Lung (tissue), 12 donors: ENCODE results near the gene TRIM2. TPM values are rescaled to one million over a fixed set of nuclear protein-coding genes. Genes with fewer than 3 reads are reported as not detected.

Experiments
- ATAC-seq: fragments of 200-7000 bp; cut with Tn5 transposase; one replicate; pipeline ENCODE4 v1.9.1; 2020; ENCODE audit warnings: moderate number of reproducible peaks; ENCODE audit not compliant: insufficient read depth, low FRiP score
- DNase-seq, 3 donors: peaks; one replicate each; pipeline ENCODE4 v3.0.0-alpha.2; 2013 to 2017
- H3K27ac ChIP-seq, 2 donors: one replicate each; pipeline ENCODE4 v1.5.1; 2013; ENCODE audit warnings: mild to moderate bottlenecking in 2 of 2, moderate library complexity in 2 of 2, control low read depth in 1 of 2, inconsistent platforms in 1 of 2, low read depth in 1 of 2, low read length in 1 of 2
- H3K27me3 ChIP-seq, 3 donors: one replicate each; pipeline ENCODE4 v1.5.1; 2013; ENCODE audit warnings: low read length in 2 of 3; ENCODE audit not compliant: control insufficient read depth in 3 of 3, insufficient read depth in 3 of 3
- H3K36me3 ChIP-seq, 4 donors: one replicate each; pipeline ENCODE4 v1.5.1; 2013; ENCODE audit warnings: low read length in 4 of 4, mild to moderate bottlenecking in 1 of 4, moderate library complexity in 1 of 4; ENCODE audit not compliant: control insufficient read depth in 4 of 4, insufficient read depth in 4 of 4
- H3K4me1 ChIP-seq, 5 donors: one replicate each; pipeline ENCODE4 v1.5.1; 2013; ENCODE audit warnings: low read length in 5 of 5, mild to moderate bottlenecking in 2 of 5, moderate library complexity in 1 of 5; ENCODE audit not compliant: control insufficient read depth in 5 of 5, insufficient read depth in 5 of 5
- H3K4me3 ChIP-seq: one replicate; pipeline ENCODE4 v1.5.1; 2013; ENCODE audit warnings: mild to moderate bottlenecking, control low read depth, moderate library complexity
- H3K9ac ChIP-seq, 2 donors: one replicate each; pipeline ENCODE4 v1.5.1; 2013; ENCODE audit warnings: low read length in 2 of 2, control low read depth in 1 of 2; ENCODE audit not compliant: insufficient read depth in 1 of 2
- H3K9me3 ChIP-seq, 4 donors: one replicate each; pipeline ENCODE4 v1.5.1; 2013; ENCODE audit warnings: low read length in 3 of 4, mild to moderate bottlenecking in 1 of 4, moderate library complexity in 1 of 4; ENCODE audit not compliant: control insufficient read depth in 4 of 4, insufficient read depth in 3 of 4
- WGBS, 2 donors: extraction: QIAGEN DNeasy Blood & Tissue Kit; methylation state at CpG; one replicate each; pipeline ENCODE4 v1.1.7; 2013; 5-methylcytosine and 5-hydroxymethylcytosine counted together
- polyA plus RNA-seq, 2 donors: library from polyadenylated mRNA; stranded (reverse); fragments of 200-250 nt; gene quantifications; one replicate each; pipeline ENCODE4 v1.2.1, GENCODE V29; 2013
- total RNA-seq, 2 donors: library from RNA; depleted of rRNA in 1 of 2; stranded (reverse); fragments of >200 nt in 1 of 2; gene quantifications; one replicate each; pipeline ENCODE4 v1.2.1, GENCODE V29; 2014 to 2021
- TF ChIP-seq, protein P1 (sequence below): IDR thresholded peaks from 2 replicates; pipeline ENCODE4 v1.5.1; 2012; ENCODE audit warnings: mild to moderate bottlenecking; ENCODE audit errors: control extremely low read depth, extremely low read depth
- donor health status: control.
- donor health status: control.
- donor health status: Bipolar disorder and iron deficiency.
- donor health status: healthy.
- donor health status: DM: yes; HTN: yes; CAD: no.

TRIM2 gene
- total and polyA plus RNA-seq, 4 donors = 9.1 to 74.0 (median 38.1) TPM

DNA sequence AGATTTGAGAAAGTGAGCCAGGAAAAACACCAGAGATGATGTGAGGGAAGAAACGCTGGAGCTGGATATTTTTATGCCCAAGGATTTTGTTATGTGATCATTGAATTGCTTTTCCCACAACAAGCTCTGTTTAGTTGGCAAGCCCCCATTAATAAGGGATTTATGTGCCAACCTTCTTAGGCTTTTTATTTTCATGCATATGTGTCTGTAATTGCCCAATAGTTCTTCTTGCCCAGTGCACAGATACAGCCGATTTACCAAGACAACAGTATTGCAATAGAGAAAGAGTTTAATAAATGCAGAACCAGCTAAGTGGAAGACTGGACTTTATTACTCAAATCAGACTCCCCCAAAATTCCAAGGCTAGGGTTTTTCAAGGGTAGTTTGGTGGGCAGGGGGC, 57.7 kb downstream of the TRIM2 start:
- no peaks in the 10 kb centered on the region for H3K27me3 ChIP-seq
- TF ChIP-seq, protein P1, sequence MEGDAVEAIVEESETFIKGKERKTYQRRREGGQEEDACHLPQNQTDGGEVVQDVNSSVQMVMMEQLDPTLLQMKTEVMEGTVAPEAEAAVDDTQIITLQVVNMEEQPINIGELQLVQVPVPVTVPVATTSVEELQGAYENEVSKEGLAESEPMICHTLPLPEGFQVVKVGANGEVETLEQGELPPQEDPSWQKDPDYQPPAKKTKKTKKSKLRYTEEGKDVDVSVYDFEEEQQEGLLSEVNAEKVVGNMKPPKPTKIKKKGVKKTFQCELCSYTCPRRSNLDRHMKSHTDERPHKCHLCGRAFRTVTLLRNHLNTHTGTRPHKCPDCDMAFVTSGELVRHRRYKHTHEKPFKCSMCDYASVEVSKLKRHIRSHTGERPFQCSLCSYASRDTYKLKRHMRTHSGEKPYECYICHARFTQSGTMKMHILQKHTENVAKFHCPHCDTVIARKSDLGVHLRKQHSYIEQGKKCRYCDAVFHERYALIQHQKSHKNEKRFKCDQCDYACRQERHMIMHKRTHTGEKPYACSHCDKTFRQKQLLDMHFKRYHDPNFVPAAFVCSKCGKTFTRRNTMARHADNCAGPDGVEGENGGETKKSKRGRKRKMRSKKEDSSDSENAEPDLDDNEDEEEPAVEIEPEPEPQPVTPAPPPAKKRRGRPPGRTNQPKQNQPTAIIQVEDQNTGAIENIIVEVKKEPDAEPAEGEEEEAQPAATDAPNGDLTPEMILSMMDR = no peak
- H3K4me3 ChIP-seq = no peak overlapping the region
- DNase-seq (no peak), ATAC-seq (no peak)
- H3K4me1 ChIP-seq = peaks cover 0 to 9% (median 3%) of the 10 kb centered on the region in 5 donors
- no peaks in the 10 kb centered on the region for H3K36me3 ChIP-seq
- no peak overlapping the region for H3K9ac ChIP-seq
- peaks cover 0 to 8% (median 0%) of the 10 kb centered on the region in 4 donors for H3K9me3 ChIP-seq
- no peak overlapping the region for H3K27ac ChIP-seq
- 91 to 96% methylated on average over 2 of the region's 2 CpGs for WGBS, 2 donors

DNA sequence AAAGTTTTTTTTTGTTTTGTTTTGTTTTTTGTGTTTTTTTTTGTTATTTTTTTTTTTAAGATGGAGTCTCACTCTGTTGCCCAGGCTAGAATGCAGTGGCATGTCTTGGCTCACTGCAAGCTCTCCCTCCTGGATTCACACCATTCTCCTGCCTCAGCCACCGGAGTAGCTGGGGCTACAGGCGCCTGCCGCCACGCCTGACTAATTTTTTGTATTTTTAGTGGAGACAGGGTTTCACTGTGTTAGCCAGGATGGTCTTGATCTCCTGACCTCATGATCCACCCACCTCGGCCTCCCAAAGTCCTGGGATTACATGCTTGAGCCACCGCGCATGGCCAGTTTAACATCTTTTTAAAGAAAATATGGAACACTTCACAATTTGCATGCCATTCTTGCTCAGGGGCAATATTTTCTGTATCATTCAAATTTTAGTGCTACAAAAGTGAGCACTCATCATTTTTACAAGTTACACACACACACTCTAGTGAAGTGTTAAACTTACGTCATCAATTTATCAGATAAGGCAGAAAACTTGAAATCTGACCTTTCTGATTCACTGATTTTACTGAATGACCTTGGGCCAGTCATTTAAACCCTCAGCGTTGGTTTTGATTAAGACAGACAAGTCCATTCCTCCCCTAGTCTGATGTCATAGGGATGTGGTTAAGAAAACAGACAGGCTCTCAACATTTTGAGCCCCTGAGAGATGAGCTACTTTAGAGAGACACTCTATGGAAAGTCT, 61.2 kb downstream of the TRIM2 start:
- no peak overlapping the region for H3K27ac ChIP-seq
- TF ChIP-seq, protein P1 = no peak
- H3K9ac ChIP-seq = no peak overlapping the region
- H3K27me3 ChIP-seq = no peaks in the 10 kb centered on the region
- ATAC-seq = no peak
- 88 to 94% methylated on average over 9 of the region's 9 CpGs for WGBS, 2 donors
- peaks cover 0 to 2% (median 1%) of the 10 kb centered on the region in 4 donors for H3K36me3 ChIP-seq
- peaks cover 0 to 14% (median 4%) of the 10 kb centered on the region in 5 donors for H3K4me1 ChIP-seq
- H3K4me3 ChIP-seq = no peak overlapping the region
- H3K9me3 ChIP-seq = peaks cover 0 to 8% (median 0%) of the 10 kb centered on the region in 4 donors
- no peak for DNase-seq

DNA sequence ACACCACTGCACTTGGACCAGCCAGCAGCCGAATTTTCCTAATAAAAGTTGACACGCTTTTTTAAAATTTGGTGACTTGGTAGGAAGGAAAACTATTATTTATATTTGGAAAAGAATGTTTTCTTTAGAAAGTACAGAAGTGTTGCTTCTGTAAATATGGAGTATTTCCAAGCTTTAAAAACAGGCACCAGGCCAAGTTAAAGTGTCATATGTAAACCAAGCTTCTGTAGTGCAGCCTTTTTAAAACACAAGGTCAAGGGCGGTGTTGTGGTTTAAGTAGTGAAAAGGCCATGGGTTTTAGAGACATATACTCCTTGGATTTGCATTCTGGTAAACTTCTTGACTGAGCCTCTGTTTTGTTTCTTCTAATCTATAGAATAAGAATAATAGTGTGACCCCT, 62.7 kb downstream of the TRIM2 start:
- Histone ChIP-seq H3K27me3 (no peaks in the 10 kb centered on the region), H3K27ac (peak overlapping the region in 1 of 2 donors; percentile 21), H3K36me3 (peaks cover 0 to 8% (median 2%) of the 10 kb centered on the region in 4 donors), H3K9me3 (peaks cover 0 to 2% (median 0%) of the 10 kb centered on the region in 4 donors), H3K4me1 (peaks cover 0 to 14% (median 4%) of the 10 kb centered on the region in 5 donors), H3K4me3 (no peak overlapping the region), H3K9ac (no peak overlapping the region)
- WGBS, 2 donors = 40 to 68% methylated on average over 3 of the region's 3 CpGs
- peak; percentile 19 to 95 (median 88) for DNase-seq
- ATAC-seq = no peak
- TF ChIP-seq, protein P1 = no peak
